ENCODE measurements around the gene PRSS48.

Gene PRSS48

GRCh38 chr4:151302432-151302831 is 25.5 kb downstream of the PRSS48 start:
- H3K4me2 ChIP-seq (ENCODE audit: low read length), result no peak overlapping the region
- no peaks in the 10 kb centered on the region for H3K36me3 ChIP-seq (ENCODE audit: control insufficient read depth, insufficient read depth, low read length)
- H3K27me3 ChIP-seq (ENCODE audit: control insufficient read depth, insufficient read depth, low read length), result no peaks in the 10 kb centered on the region
- peaks cover 13% of the 10 kb centered on the region for H3K79me2 ChIP-seq
- no peak overlapping the region for H3K9ac ChIP-seq
- H3K4me1 ChIP-seq, result no peaks in the 10 kb centered on the region
- H3K27ac ChIP-seq, result no peak overlapping the region
- H3K4me3 ChIP-seq (ENCODE audit: low read depth, low read length), result no peak overlapping the region
- H2AFZ ChIP-seq, result no peak overlapping the region
- no peaks in the 10 kb centered on the region for H3K9me3 ChIP-seq (ENCODE audit: control insufficient read depth, low read length)
- TF ChIP-seq CTCF (IDR thresholded peaks at IDR 0.05), result no peak

- TF ChIP-seq CTCF (IDR thresholded peaks at IDR 0.05), result no peak
- no peaks in the 10 kb centered on the region for H3K27me3 ChIP-seq (ENCODE audit: control insufficient read depth, insufficient read depth, low read length)
- no peak overlapping the region for H2AFZ ChIP-seq
- H3K4me3 ChIP-seq (ENCODE audit: low read depth, low read length), result no peak overlapping the region
- no peaks in the 10 kb centered on the region for H3K4me1 ChIP-seq
- H3K27ac ChIP-seq, result no peak overlapping the region
- H3K4me2 ChIP-seq (ENCODE audit: low read length), result no peak overlapping the region
- H3K36me3 ChIP-seq (ENCODE audit: control insufficient read depth, insufficient read depth, low read length), result no peaks in the 10 kb centered on the region
- no peaks in the 10 kb centered on the region for H3K9me3 ChIP-seq (ENCODE audit: control insufficient read depth, low read length)
- peaks cover 17% of the 10 kb centered on the region for H3K79me2 ChIP-seq
- H3K9ac ChIP-seq, result no peak overlapping the region
Measured at GRCh38 chr4:151304226-151304625, 27.3 kb downstream of the PRSS48 start.

GRCh38 chr4:151304755-151305154 is 27.8 kb downstream of the PRSS48 start:
- no peak for TF ChIP-seq CTCF (IDR thresholded peaks at IDR 0.05)
- H3K9ac ChIP-seq, result no peak overlapping the region
- no peak overlapping the region for H3K4me2 ChIP-seq (ENCODE audit: low read length)
- peaks cover 21% of the 10 kb centered on the region for H3K79me2 ChIP-seq
- no peaks in the 10 kb centered on the region for H3K36me3 ChIP-seq (ENCODE audit: control insufficient read depth, insufficient read depth, low read length)
- H3K9me3 ChIP-seq (ENCODE audit: control insufficient read depth, low read length), result no peaks in the 10 kb centered on the region
- H3K27me3 ChIP-seq (ENCODE audit: control insufficient read depth, insufficient read depth, low read length), result no peaks in the 10 kb centered on the region
- H3K4me1 ChIP-seq, result no peaks in the 10 kb centered on the region
- no peak overlapping the region for H2AFZ ChIP-seq
- H3K4me3 ChIP-seq (ENCODE audit: low read depth, low read length), result no peak overlapping the region
- H3K27ac ChIP-seq, result no peak overlapping the region

GRCh38 chr4:151310124-151310728 is 33.3 kb downstream of the PRSS48 start:
- H3K4me1 ChIP-seq, result no peaks in the 10 kb centered on the region
- H3K9me3 ChIP-seq (ENCODE audit: control insufficient read depth, low read length), result no peaks in the 10 kb centered on the region
- H3K4me3 ChIP-seq (ENCODE audit: low read depth, low read length), result no peak overlapping the region
- H3K4me2 ChIP-seq (ENCODE audit: low read length), result no peak overlapping the region
- TF ChIP-seq CTCF (IDR thresholded peaks at IDR 0.05), result no peak
- no peaks in the 10 kb centered on the region for H3K27me3 ChIP-seq (ENCODE audit: control insufficient read depth, insufficient read depth, low read length)
- H2AFZ ChIP-seq, result no peak overlapping the region
- H3K36me3 ChIP-seq (ENCODE audit: control insufficient read depth, insufficient read depth, low read length), result no peaks in the 10 kb centered on the region
- no peak overlapping the region for H3K27ac ChIP-seq
- no peak overlapping the region for H3K9ac ChIP-seq
- H3K79me2 ChIP-seq, result peaks cover 16% of the 10 kb centered on the region

- no peaks in the 10 kb centered on the region for H3K36me3 ChIP-seq (ENCODE audit: control insufficient read depth, insufficient read depth, low read length)
- no peak overlapping the region for H3K27ac ChIP-seq
- TF ChIP-seq CTCF (IDR thresholded peaks at IDR 0.05), result no peak
- H3K4me2 ChIP-seq (ENCODE audit: low read length), result no peak overlapping the region
- no peaks in the 10 kb centered on the region for H3K4me1 ChIP-seq
- H3K4me3 ChIP-seq (ENCODE audit: low read depth, low read length), result no peak overlapping the region
- H3K79me2 ChIP-seq, result peaks cover 7% of the 10 kb centered on the region
- H3K9ac ChIP-seq, result no peak overlapping the region
- no peak overlapping the region for H2AFZ ChIP-seq
- H3K27me3 ChIP-seq (ENCODE audit: control insufficient read depth, insufficient read depth, low read length), result no peaks in the 10 kb centered on the region
- H3K9me3 ChIP-seq (ENCODE audit: control insufficient read depth, low read length), result no peaks in the 10 kb centered on the region
Measured at GRCh38 chr4:151313306-151314009, 36.5 kb downstream of the PRSS48 start.
